Measurements from ENCODE around the gene ARPC1B.
"Not testable (repeated sequence)": the region's sequence is repeated elsewhere in the genome, so short reads cannot be mapped to it uniquely, and the experiment has no call there.

Gene ARPC1B

GRCh38 chr7:99374111-99375064 is at the start of gene ARPC1B:
Gene ARPC1B (plus strand): TSS chr7:99374730. CDS start chr7:99385715, 10,985 bp downstream.
- DNase-seq (ENCODE audit: low read depth in 2 of 2), result no peak

- no peak for DNase-seq (ENCODE audit: low read depth in 2 of 2)
Measured at GRCh38 chr7:99325001-99325493, 49.5 kb upstream of the ARPC1B start.

- peak; percentile 73 to 75 for DNase-seq (ENCODE audit: low read depth in 2 of 2)
Measured at GRCh38 chr7:99325592-99326407, 48.7 kb upstream of the ARPC1B start, which contains the start of gene ARPC1A. Gene ARPC1A (plus strand): TSS chr7:99325898. CDS start chr7:99333354, 7,456 bp downstream.

GRCh38 chr7:99326408-99326782 is 48.1 kb upstream of the ARPC1B start:
- DNase-seq (ENCODE audit: low read depth in 2 of 2), result no peak

GRCh38 chr7:99330314-99330961 is 44.1 kb upstream of the ARPC1B start:
- peak; percentile 58 to 60 for DNase-seq (ENCODE audit: low read depth in 2 of 2)

- no peak for DNase-seq (ENCODE audit: low read depth in 2 of 2)
Measured at GRCh38 chr7:99331002-99331401, 43.5 kb upstream of the ARPC1B start.

- no peak for DNase-seq (ENCODE audit: low read depth in 2 of 2)
Measured at GRCh38 chr7:99339595-99339994, 34.9 kb upstream of the ARPC1B start.

- DNase-seq (ENCODE audit: low read depth in 2 of 2), result no peak
Measured at GRCh38 chr7:99340659-99341058, 33.9 kb upstream of the ARPC1B start.

GRCh38 chr7:99344061-99344647 is 30.4 kb upstream of the ARPC1B start:
- DNase-seq (ENCODE audit: low read depth in 2 of 2), result no peak

GRCh38 chr7:99350641-99351040 is 23.9 kb upstream of the ARPC1B start:
- not testable (repeated sequence) for DNase-seq (ENCODE audit: low read depth in 2 of 2)

- no peak for DNase-seq (ENCODE audit: low read depth in 2 of 2)
Measured at GRCh38 chr7:99352247-99352646, 22.3 kb upstream of the ARPC1B start.

GRCh38 chr7:99355098-99355497 is 19.4 kb upstream of the ARPC1B start:
- no peak for DNase-seq (ENCODE audit: low read depth in 2 of 2)

- DNase-seq (ENCODE audit: low read depth in 2 of 2), result no peak
Measured at GRCh38 chr7:99357701-99358490, 16.6 kb upstream of the ARPC1B start.

GRCh38 chr7:99358521-99358920 is 16.0 kb upstream of the ARPC1B start:
- DNase-seq (ENCODE audit: low read depth in 2 of 2), result not testable (repeated sequence)

- no peak for DNase-seq (ENCODE audit: low read depth in 2 of 2)
Measured at GRCh38 chr7:99359465-99360154, 14.9 kb upstream of the ARPC1B start.

GRCh38 chr7:99362801-99363200 is 11.7 kb upstream of the ARPC1B start:
- DNase-seq (ENCODE audit: low read depth in 2 of 2), result no peak

GRCh38 chr7:99363286-99363685 is 11.2 kb upstream of the ARPC1B start:
- no peak for DNase-seq (ENCODE audit: low read depth in 2 of 2)

GRCh38 chr7:99365318-99366141 is 9.0 kb upstream of the ARPC1B start:
- DNase-seq (ENCODE audit: low read depth in 2 of 2), result no peak

- no peak for DNase-seq (ENCODE audit: low read depth in 2 of 2)
Measured at GRCh38 chr7:99366646-99367045, 7.9 kb upstream of the ARPC1B start.
